ENCODE results near the gene CYBA.

GRCh38 chr16:88600539-88600896 lies 50.3 kb downstream of the CYBA start:
- TF ChIP-seq EZH2 (IDR thresholded peaks at IDR 0.05; ENCODE audit: low read length) (no peak), CTCF (optimal IDR thresholded peaks at IDR 0.05 in 1 of 3, IDR thresholded peaks at IDR 0.05 in 1 of 3, conservative IDR thresholded peaks at IDR 0.05 in 1 of 3; ENCODE audit: extremely low read depth in 1 of 3, insufficient read depth in 2 of 3, low read length in 3 of 3) (no peak)
